CD4-positive, alpha-beta T cell treated with Interleukin-6 at 100 ng/mL for 8 hours (primary cell): ENCODE measurements around the gene NAA80.

Experiments
- DNase-seq: peaks from one replicate; pipeline ENCODE4 v3.0.0-alpha.2; 2020; ENCODE audit warnings: mixed read lengths, low spot score

Gene NAA80, protein sequence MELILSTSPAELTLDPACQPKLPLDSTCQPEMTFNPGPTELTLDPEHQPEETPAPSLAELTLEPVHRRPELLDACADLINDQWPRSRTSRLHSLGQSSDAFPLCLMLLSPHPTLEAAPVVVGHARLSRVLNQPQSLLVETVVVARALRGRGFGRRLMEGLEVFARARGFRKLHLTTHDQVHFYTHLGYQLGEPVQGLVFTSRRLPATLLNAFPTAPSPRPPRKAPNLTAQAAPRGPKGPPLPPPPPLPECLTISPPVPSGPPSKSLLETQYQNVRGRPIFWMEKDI

DNA sequence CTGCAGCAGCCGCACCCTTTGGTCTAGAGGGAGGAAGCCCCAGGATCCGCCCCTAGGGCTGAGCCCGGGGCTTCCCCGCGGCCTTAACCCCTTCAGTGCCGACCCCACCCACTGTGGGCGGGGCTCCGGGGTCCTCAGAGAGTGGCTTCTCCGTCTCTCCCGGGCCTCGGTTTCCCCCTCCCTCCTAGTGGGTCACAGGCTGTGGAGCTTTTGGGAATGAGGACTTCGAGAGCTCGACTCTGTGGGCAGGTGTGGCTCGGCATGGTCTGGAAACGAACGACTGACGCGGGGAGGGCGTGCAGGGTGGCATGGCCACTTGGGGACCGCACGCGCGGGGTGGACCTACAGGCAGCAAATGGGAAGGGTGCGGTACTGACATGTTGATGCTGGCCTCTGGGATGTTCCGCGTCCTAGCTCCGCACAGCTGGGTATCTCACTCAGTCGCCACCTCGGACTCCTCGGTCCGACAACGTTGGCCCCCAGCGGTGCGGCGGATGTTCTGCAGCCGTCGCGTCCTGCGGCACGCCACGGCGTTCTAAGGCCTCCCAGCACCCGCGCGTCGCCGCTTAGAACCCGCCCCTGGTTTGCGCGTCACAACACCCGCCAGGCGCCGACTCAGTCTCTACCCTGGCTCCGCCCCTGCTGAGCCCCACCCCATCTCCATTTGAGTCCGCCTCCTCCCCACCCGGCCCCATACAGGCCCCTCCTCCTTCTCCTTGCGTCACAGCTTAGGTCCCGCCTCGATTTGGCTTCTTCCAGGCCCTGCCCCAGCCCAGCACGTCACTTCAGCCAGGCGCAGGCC is at the start of gene NAA80, which contains the start of gene HYAL3:
TSS of gene NAA80 (minus strand) at position 570 of the 802 bp plus-strand sequence. CDS start 1,942 bp downstream, outside the sequence.
TSS of gene HYAL3 (minus strand) at position 570 of the 802 bp plus-strand sequence. CDS start 3,803 bp downstream, outside the sequence.
- peak; percentile 100 for DNase-seq

DNA sequence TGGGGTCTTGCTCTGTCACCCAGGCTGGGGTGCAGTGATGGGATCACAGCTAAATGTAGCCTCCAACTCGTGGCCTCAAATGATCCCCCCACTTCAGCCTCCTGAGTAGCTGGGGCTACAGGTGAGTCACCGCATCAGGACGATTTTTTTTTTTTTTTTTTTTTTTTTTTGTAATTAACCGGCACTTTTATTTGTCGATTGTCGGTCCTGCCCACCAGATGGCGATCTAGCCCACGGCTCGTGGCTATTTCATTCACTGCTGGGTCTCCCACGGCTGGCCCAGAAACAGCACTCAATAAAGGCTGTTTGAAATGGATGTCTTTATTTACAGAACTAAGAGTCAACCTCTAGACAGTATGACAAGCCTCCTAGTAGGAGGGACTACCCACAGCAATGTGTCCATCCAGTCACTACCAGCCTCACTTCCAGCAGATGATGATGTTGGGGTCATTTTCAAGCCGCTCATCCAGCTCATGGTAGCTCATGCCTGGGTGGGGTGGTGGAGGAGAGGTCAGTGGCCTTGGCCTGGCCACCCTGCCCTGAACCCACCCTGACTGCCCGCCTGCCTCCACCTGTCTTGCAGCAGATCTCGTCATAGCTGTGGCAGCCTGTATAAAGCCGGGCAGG is 48.1 kb upstream of the NAA80 start:
- peak; percentile 76 for DNase-seq

DNA sequence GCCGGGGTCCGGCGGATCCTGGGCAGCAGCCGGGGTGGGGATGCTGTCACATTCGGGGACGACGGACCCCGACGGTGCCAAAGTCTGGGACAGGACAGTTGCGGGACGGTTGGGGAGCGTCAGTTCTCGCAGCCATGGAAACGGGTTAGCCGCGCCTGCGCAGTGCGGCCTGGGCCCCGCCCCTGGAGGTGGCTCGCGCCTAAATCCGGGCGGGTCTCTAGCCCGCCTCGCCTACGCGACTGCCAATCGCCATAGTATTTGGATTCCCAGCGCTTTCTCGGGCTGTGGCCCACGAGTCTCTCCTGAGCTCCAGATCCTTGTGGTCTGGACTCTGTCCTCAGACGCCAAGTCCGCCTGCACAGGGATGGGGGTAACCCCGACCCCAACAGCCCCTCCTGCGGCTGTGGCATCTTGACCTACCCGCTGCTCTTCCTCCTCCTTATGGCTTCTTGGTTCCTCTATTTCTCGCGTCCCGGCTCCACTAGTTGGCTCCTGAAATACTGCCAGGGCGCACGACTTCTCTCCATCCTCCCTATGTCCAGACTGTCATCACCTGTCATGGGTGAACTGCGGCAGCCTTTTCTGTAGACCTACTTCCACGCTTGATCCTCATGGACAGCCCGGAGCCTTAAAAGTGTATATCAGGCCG is 46.5 kb upstream of the NAA80 start, which contains the start of gene ZMYND10:
TSS of gene ZMYND10 (minus strand) at position 147 of the 649 bp plus-strand sequence. CDS start 153 bp downstream, outside the sequence.
- peak; percentile 70 for DNase-seq

DNA sequence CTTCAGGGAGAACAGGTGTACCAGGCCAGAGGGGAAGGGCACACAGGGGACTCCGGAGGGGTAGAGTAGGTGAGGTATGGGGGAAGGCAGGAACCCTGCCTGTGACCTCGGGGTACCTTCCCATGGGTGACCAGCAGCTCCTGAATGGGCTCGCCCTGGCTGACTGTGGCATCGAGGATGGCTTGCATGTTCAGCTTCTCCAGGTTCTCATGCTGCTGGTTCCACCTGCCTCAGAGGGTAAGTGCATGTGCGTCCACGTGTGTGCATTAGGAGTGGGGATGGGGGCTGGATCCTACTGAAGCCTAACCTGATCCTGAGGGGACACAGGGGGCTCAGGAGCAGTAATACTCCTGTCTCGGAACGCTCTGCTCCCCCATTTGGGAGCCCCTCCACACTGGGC is 45.8 kb upstream of the NAA80 start:
- DNase-seq, result no peak

DNA sequence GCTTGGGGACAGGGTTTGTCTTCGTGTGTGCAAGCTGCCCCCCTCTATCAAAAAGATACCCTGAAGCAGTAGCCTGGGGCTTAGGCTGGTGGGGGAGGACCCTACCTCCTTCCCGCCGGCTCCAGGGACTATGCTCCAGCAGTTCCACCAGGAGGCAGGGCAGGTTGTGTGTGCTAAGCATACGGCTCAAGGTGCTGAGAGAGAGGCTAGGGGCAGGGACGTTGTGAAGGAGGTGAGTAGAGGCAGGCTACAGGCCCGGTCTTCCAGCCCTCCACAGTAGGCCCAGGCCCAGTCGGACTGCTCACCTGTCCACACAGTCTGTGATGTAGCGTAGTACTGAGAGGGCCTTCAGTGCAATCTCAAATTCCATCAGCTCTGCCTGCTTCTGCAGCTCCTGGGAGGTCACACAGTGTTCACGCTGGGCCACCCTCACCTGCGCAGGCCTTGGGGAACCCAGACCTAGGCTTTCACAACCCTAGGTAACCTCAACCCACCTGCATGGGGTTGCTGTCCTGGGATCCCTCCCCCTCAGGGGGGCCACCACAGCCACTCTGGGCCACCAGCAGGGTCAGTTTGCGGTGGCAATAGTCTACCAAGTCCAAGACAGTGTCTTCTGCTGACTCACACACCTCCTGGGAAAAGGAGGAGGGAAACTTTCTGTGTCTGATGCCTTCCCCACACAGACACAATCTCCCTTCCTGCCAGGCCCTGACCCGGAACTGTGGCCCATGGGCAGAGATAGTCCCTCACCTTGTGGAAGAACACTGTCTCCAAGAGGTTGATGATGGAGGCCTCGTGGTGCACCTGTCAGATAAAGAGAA is 43.8 kb upstream of the NAA80 start:
- DNase-seq, result no peak

DNA sequence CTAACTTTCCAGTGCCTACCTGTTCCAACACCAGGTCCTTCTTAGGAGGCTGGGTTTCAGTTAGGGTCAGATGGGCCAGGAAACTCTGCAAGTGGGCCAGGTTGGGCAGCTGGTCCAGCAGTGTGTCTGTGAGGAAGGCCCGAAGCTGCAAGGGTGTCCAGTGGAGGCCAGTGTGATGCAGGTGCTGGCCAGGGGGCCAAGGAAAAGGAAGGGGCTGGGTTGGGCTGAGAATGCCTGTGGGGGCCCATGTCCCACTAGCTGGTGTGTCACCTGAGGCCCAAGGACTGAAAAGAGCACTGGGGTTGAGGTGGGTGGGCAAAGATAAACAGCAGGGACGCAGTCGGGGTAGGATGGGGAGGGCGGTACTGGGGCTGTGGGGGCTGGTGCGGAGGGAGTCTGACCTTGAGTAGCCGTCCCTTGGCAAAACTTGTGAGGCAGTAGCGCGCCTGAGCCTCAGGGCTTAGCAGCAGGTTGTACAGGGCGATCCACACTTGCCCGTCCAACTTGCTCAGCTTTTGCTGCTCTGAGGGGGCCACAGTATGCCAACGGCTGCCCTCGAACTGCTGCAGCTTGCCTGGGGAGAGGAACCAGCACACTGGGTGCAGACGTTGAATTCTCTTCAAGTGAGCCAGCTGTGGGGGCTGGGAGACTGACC is 42.9 kb upstream of the NAA80 start:
- no peak for DNase-seq

DNA sequence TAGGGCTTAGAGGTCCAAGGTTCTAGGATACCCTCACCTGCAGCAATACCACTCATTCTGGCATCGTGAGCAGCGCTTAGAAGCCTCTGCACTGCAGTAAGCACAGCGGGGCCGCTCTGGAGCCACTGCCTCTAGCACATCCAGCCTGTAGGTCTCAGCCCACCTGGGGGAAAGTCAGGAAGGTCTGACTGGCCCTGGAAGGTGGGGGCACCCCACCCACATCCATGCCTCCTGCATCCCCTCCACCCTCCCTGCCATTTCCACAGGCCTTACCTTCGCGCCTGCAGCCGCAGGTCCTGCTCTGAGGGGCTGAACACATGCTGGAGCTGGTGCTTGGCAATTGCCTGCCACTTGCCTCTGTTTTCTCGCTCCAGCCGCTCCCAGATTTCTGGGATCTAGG is 42.3 kb upstream of the NAA80 start:
- no peak for DNase-seq

DNA sequence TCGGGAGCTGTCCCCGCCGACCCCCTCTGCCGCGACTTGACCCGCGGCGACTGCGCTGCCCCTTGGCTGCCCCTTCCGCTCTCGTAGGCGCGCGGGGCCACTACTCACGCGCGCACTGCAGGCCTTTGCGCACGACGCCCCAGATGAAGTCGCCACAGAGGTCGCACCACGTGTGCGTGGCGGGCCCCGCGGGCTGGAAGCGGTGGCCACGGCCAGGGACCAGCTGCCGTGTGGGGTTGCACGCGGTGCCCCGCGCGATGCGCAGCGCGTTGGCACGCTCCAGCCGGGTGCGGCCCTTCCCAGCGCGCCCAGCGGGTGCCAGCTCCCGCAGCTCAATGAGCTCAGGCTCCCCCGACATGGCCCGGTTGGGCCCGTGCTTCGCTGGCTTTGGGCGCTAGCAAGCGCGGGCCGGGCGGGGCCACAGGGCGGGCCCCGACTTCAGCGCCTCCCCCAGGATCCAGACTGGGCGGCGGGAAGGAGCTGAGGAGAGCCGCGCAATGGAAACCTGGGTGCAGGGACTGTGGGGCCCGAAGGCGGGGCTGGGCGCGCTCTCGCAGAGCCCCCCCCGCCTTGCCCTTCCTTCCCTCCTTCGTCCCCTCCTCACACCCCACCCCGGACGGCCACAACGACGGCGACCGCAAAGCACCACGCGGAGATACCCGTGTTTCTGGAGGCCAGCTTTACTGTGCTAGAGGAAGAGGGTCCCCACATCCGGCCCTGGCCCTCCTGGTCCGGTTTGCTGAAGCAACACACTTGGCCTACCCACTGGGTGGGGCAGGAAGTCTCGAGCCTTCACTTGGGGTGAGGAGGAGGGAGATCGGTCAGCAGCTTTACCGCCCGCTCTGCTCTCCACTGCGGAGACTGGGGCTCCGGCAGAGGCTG is 41.5 kb upstream of the NAA80 start, which contains the start of gene RASSF1:
TSS of gene RASSF1 (minus strand) at position 389 of the 882 bp plus-strand sequence. CDS start at position 358, 31 bp downstream.
- peak; percentile 50 for DNase-seq

DNA sequence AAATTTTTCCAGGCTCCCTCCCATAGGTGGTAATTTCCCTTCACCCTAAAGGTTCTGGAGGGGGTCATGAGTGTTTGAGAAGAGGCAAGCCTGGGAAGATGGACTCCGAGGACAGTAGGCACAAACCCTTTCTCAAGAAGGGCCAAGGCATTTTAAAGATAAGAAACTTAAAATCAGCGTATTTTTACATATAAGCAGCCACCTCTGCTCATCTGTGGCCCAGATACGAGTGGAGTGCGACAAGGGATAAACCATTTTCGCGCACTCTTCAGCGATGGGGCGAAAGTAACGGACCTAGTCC is 40.9 kb upstream of the NAA80 start:
- DNase-seq, result no peak

DNA sequence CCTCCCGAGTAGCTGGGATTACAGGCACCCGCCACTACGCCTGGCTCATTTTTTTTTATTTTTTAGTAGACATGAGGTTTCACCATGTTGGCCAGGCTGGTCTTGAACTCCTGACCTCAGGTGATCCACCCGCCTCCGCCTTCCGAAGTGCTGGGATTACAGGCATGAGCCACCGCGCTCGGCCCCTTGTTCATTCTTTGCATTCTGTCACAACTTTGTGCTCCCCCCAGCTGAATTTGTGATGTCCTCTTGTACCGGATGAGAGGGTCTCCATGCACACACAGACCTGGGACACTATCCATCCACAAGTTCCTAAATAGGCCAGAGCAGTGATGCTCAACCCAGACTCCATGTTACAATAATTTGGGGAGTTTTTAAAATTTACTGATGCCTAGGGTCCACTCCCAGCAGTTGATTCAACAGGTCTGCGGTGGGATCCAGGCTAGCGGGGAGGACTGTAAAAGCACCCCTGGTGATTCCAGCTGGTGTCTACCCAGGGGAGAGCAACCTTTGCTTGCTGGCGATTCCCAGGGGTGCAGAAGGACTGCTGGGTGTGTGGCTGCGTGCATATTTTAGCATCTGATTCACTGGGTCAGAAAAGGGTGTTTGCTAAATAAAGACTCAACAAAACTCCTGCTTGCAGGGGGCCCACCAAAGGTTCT is 40.4 kb upstream of the NAA80 start:
- DNase-seq, result no peak

DNA sequence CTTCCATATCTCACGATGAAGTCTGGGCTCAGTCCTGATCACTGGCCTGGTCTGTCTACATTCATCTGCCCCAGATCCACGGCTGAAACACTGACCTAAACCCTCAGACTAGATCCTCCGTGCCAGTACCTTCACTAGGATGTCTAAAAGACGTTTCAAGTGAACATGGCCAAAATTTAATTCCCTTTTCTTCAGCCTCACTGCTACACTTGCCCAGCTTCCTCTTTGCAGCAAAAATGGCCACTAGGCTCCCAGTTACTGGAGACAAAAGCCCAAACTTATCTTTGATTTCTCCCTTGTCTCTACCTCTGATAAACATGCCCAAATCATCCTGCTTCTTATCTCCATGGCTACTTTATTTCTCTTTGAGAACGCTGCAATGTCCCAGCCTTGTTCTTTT is 39.8 kb upstream of the NAA80 start:
- DNase-seq, result no peak

DNA sequence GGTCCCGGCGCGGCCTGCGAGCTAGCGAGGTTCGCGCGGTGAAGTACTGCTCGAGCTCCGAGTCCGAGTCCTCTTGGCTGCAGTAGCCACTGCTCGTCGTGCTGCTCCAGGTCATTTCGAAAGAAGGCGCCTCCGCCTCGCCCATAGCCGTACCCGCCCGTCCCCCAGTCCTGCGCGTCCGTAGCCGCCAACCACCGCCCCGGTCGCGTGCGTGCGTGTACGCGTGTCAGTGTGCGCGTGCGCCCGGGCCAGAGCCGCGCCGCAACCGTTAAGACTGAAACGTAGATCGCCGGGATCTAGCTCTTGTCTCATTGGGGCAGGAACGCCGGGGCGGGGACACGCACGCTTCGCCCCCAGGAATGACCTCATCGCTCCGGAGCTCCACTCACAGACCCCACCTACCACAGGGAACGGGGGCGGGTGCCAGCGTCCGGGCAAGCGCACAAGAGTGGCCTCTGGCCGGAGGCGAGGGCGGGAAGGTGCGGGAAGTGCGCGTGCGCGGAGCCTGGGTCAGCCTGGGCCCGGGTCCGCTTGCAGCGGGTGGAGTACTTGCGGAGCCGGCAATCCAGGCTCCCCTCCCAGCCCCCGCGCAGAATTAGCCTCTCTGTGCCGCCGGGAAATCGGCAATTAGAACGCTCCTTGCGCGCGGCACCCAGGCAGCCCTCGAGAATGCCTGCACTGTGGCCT is 38.1 kb upstream of the NAA80 start:
- DNase-seq, result peak; percentile 95

DNA sequence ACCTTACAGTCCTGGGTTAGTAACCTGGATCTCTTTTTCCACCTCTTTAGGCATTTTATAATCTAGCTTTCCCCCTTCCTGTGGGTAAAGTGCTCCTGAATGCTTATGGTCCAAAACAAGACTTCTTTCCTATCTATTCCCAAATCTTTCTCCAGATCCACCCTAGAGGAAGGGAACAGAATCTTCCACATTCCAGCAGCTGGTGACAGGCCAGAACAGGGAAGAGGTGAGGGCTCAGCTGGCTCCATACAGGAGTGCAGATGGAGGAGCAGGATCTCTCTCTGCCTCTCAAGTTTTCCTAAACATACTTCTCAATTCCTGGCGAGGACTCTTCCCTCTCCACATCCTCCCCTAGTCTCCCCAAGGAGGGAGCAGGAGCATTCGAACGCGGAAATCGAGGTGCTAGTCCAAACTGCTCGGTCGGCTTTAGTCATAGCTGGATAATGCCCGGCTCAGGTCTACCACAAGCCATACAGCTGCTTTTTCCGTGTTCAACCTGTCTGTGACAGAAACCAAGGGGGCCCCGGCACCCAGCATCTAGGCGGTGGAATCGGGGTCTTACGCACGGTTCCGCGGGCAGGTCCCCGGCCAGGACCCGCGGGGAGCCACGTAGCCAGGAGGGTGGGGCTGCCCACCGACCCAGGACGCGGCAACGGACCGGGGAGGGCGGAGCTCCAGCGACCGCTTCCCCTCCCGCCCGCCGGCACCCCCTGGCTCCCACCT is 37.4 kb upstream of the NAA80 start:
- DNase-seq, result no peak

DNA sequence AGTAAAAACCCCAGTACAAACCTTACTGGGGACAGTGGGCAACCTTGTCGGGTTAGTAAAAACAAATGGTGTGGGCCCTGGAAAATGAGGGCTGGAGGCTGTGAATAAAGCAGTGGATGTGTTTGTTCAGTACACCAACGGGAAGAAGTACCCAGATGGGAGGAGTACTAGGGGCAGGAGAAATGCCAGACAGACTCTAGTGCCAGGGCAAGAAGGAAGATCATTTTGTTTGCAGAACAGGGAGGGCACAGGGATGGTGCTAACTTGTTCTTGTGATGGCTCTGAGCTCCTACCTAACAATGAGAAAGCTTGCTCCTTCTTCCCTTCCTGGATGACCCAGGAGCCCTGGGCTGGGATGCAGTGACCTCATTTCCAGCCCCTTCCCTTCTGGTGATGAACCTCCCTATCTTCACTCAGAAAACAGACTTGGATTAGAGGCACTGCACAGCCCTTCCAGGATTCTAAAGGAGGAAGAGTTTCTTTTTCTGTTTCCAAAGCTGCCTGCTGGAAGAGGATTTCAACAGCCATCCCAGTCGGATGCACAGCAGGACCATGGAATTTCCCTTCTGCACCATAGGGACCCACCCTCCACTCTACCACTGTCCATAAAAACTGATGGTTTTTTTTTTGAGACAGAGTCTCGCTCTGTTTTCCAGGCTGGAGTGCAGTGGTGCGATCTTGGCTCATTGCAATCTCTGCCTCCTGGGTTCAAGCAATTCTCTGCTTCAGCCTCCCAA is 35.3 kb upstream of the NAA80 start:
- DNase-seq, result no peak

DNA sequence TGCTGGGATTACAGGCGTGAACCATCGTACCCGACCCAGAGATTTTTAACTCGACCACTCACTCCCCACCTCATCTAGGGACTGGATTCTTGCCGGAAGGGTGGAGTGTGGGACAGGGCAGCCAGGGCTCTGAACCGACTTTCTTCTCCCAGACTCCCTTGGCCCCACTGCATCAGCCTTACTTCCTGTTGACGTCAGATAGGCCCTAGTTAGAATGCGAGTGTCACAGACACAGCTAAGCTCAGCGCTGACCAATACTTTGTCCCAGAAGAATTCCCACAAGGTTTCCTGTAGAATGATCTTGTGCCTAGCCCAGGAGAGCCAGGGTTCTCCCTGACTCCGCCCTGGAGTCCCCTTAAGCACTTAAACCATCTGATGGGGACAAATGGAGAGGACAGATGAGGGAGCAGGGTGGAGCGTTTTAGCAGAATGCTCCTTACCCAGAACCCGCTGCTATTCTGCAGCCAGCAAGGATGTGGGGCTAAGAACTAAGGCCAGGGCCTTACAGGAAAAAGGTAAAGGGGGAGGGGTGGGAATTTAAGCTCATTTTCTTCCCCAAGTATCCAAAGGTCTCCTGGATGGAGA is 34.6 kb upstream of the NAA80 start:
- no peak for DNase-seq

DNA sequence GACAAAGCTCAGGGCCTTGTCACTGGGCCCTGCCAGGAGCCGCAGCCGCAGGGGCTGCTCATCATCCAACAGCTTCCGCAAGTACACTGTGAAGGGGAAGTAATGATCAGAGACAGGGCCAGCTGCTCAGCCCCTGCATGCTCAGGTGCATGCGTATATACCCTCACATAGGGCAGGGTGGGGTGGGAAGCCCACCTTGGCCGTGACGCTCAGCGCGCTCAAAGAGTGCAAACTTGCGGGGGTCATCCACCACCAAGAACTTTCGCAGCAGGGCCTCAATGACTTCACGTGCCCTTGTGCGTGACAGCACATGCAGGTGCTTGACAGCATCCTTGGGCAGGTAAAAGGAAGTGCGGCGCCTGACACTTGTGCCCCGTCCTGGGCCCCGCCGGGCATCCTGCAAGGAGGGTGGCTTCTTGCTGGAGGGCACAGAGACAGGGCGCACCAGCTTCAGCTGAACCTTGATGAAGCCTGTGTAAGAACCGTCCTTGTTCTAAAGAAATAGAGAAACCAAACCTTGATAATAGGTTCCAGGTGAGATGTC is 32.2 kb upstream of the NAA80 start:
- no peak for DNase-seq

DNA sequence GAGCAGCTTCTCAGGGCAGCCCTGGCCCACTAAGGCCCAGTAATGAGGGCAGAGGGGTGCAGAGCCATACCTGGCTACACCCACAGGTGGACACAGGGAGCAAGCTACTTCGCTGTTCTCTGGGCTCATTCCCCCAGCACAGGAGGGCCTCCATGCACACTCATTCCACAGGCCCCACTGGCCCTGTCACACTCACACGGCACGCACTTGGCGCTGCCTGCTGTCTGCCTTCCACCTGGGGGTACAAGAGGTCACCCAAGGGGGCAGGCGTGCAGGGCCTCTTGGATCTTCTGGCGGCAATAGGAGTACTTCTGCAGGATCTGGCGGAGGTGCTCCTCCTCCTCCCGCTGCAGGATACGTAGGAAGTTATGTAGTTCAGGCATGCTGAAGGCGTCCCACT is 31.1 kb upstream of the NAA80 start:
- no peak for DNase-seq
